Inflammatory macrophage treated with lipopolysaccharide for 4 hours (primary cell): ENCODE results near the gene HDAC7.

Source experiments
- DNase-seq: peaks from one replicate; pipeline ENCODE4 v3.0.0-alpha.2; 2020

Gene HDAC7

GRCh38 chr12:47819896-47820630, at the start of gene HDAC7:
Gene HDAC7, minus strand, starts transcription at chr12:47819903. Its CDS starts 118 bp downstream, at chr12:47819785.
- peak; percentile 43 for DNase-seq

- peak; percentile 94 for DNase-seq
Observed at GRCh38 chr12:47868552-47869031, 48.9 kb upstream of the HDAC7 start.

GRCh38 chr12:47868041-47868440, 48.3 kb upstream of the HDAC7 start:
- no peak for DNase-seq

GRCh38 chr12:47867495-47867941, 47.8 kb upstream of the HDAC7 start:
- DNase-seq, result peak; percentile 78

- DNase-seq, result no peak
Observed at GRCh38 chr12:47864646-47865235, 45.0 kb upstream of the HDAC7 start.

GRCh38 chr12:47863985-47864384, 44.3 kb upstream of the HDAC7 start:
- no peak for DNase-seq

GRCh38 chr12:47863467-47863866, 43.8 kb upstream of the HDAC7 start:
- no peak for DNase-seq

GRCh38 chr12:47862881-47863280, 43.2 kb upstream of the HDAC7 start:
- no peak for DNase-seq

- no peak for DNase-seq
Observed at GRCh38 chr12:47862167-47862750, 42.6 kb upstream of the HDAC7 start.

GRCh38 chr12:47860873-47861272, 41.2 kb upstream of the HDAC7 start:
- no peak for DNase-seq

GRCh38 chr12:47860279-47860841, 40.7 kb upstream of the HDAC7 start:
- DNase-seq, result no peak

GRCh38 chr12:47858511-47859266, 39.0 kb upstream of the HDAC7 start:
- no peak for DNase-seq

GRCh38 chr12:47856721-47857575, 37.2 kb upstream of the HDAC7 start:
- no peak for DNase-seq

- no peak for DNase-seq
Observed at GRCh38 chr12:47856094-47856493, 36.4 kb upstream of the HDAC7 start.

- no peak for DNase-seq
Observed at GRCh38 chr12:47855502-47855901, 35.8 kb upstream of the HDAC7 start.

- DNase-seq, result no peak
Observed at GRCh38 chr12:47854531-47854930, 34.8 kb upstream of the HDAC7 start.

- DNase-seq, result no peak
Observed at GRCh38 chr12:47852096-47852571, 32.4 kb upstream of the HDAC7 start.

GRCh38 chr12:47851303-47851952, 31.7 kb upstream of the HDAC7 start:
- no peak for DNase-seq

- DNase-seq, result no peak
Observed at GRCh38 chr12:47850153-47851084, 30.7 kb upstream of the HDAC7 start.

- no peak for DNase-seq
Observed at GRCh38 chr12:47849261-47849660, 29.6 kb upstream of the HDAC7 start.
